Kidney epithelial cell (primary cell): ENCODE measurements around the gene PHYH. TPM values are rescaled to one million over a fixed set of nuclear protein-coding genes. Genes with fewer than 3 reads are reported as not detected.

ENCODE experiments used
- DNase-seq: peaks from one replicate; pipeline ENCODE4 v3.0.0-alpha.2; 2010; ENCODE audit warnings: low read depth
- H3K27me3 ChIP-seq: 2 replicates; pipeline ENCODE4 v1.6.0; 2011; ENCODE audit warnings: low read length; ENCODE audit not compliant: control insufficient read depth, insufficient read depth
- H3K36me3 ChIP-seq: 2 replicates; pipeline ENCODE4 v1.5.1; 2011; ENCODE audit warnings: low read length; ENCODE audit not compliant: control insufficient read depth, insufficient read depth
- H3K4me3 ChIP-seq: 2 replicates; pipeline ENCODE4 v1.5.1; 2011; ENCODE audit warnings: low read depth, mild to moderate bottlenecking, control low read depth, low read length
- CTCF ChIP-seq: IDR thresholded peaks from 2 replicates; pipeline ENCODE4 v1.5.1; 2011; ENCODE audit warnings: mild to moderate bottlenecking, moderate library complexity, low read length, control low read depth, inconsistent platforms; ENCODE audit not compliant: insufficient read depth, poor library complexity, severe bottlenecking
- total RNA-seq: library from RNA; depleted of rRNA; stranded (reverse); fragments of >200 nt; gene quantifications from 2 replicates; pipeline ENCODE4 v1.2.3, GENCODE V29; 2015

Gene PHYH
- total RNA-seq, 1 donor from 2014 or later, result 15.8 TPM

DNA sequence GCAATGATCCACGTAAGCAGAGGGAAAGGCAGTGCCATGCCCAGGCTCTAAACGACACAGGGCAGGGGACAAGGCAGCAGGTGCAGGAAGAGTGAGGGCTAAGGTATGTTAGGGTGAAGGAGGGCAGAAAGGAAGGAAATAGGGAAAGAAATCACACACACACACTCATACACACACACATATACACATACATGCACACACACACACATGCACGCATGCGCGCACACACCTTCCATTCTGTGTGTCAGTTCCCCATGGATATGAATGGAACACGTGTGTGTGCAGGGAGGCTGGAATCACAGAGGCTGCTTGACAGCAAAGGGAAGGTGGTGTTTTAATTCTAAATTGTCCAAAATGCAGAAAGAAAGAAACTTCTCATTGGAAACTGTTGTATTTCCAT is 6.2 kb upstream of the PHYH start:
- Histone ChIP-seq H3K4me3 (no peak overlapping the region), H3K36me3 (no peaks in the 10 kb centered on the region), H3K27me3 (no peaks in the 10 kb centered on the region)
- DNase-seq, result no peak
- TF ChIP-seq CTCF, result no peak

GRCh38 chr10:13302821-13303555 is 3.1 kb upstream of the PHYH start:
- Histone ChIP-seq H3K4me3 (no peak overlapping the region), H3K27me3 (no peaks in the 10 kb centered on the region), H3K36me3 (no peaks in the 10 kb centered on the region)
- no peak for DNase-seq
- no peak for TF ChIP-seq CTCF

GRCh38 chr10:13298748-13299436 is 972 bp downstream of the PHYH start:
- Histone ChIP-seq H3K4me3 (peak overlapping the region; percentile 57), H3K36me3 (no peaks in the 10 kb centered on the region), H3K27me3 (no peaks in the 10 kb centered on the region)
- TF ChIP-seq CTCF, result no peak
- no peak for DNase-seq

DNA sequence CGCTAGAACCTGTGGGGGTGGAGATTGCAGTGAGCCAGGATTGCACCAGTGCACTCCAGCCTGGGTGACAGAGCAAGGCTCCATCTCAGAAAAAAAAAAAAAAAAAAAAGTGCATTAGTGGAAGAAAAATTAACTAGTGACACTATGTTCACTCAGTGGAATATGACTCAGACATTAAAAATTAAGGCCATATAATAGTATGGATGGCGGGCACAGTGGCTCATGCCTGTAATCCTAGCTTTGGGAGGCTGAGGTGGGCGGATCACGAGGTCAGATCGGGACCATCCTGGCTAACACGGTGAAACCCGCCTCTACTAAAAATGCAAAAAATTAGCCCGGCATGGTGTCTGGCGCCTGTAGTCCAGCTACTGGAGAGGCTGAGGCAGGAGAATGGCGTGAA is 3.4 kb downstream of the PHYH start:
- TF ChIP-seq CTCF, result no peak
- DNase-seq, result no peak
- H3K27me3 ChIP-seq, result no peaks in the 10 kb centered on the region
- H3K4me3 ChIP-seq, result no peak overlapping the region
- H3K36me3 ChIP-seq, result no peaks in the 10 kb centered on the region

DNA sequence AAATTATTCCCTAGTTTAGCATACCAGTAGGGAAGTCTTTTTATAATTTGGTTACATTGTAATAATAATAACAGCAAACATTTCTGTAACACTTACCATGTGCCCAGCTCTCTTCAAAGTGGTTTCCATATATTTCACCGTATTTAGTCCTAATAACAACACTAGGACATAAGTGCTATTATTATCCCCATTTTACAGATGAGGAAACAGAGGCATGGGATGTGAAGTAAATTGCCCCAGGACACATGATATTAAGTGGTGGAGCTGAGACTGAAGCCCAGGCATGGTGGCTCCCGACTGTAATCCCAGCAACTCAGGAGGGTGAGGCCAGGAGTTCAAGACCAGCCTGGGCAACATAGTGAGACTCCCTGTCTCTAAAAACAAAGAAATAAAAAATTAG is 5.1 kb downstream of the PHYH start:
- no peak for DNase-seq
- Histone ChIP-seq H3K27me3 (no peaks in the 10 kb centered on the region), H3K36me3 (no peaks in the 10 kb centered on the region), H3K4me3 (no peak overlapping the region)
- TF ChIP-seq CTCF, result no peak
